Activated T-helper 17 cell treated with anti-CD3 and anti-CD28 coated beads, Interleukin-2, amount 50 U/mL, for 72 hours (primary cell): ENCODE measurements around the gene MDN1. TPM values are rescaled to one million over a fixed set of nuclear protein-coding genes. Genes with fewer than 3 reads are reported as not detected.

Experiments used
- ATAC-seq: fragments of 150-1000 bp; cut with Tn5 transposase; replicated peaks from 2 replicates; pipeline ENCODE4 v1.10.0; 2021; ENCODE audit warnings: mild to moderate bottlenecking, moderate library complexity
- H3K27ac Mint-ChIP-seq: one replicate; pipeline ENCODE4 v1.8.0; 2022; ENCODE audit warnings: mixed read lengths
- H3K27me3 Mint-ChIP-seq: one replicate; pipeline ENCODE4 v1.8.0; 2022; ENCODE audit warnings: mixed read lengths
- H3K36me3 Mint-ChIP-seq: one replicate; pipeline ENCODE4 v1.8.0; 2022; ENCODE audit warnings: low read depth, mild to moderate bottlenecking, mixed read lengths
- H3K4me1 Mint-ChIP-seq: one replicate; pipeline ENCODE4 v1.8.0; 2022; ENCODE audit warnings: mixed read lengths
- H3K4me3 Mint-ChIP-seq: one replicate; pipeline ENCODE4 v1.8.0; 2022; ENCODE audit warnings: mild to moderate bottlenecking, mixed read lengths
- H3K9me3 Mint-ChIP-seq: one replicate; pipeline ENCODE4 v1.8.0; 2022; ENCODE audit warnings: mixed read lengths
- total RNA-seq, 2 donors: library from RNA; stranded (reverse); gene quantifications; one replicate each; pipeline ENCODE4 v1.2.3, GENCODE V29; 2022

The MDN1 gene
- total RNA-seq, 2 donors from 2014 or later = 54.0 to 66.6 TPM

DNA sequence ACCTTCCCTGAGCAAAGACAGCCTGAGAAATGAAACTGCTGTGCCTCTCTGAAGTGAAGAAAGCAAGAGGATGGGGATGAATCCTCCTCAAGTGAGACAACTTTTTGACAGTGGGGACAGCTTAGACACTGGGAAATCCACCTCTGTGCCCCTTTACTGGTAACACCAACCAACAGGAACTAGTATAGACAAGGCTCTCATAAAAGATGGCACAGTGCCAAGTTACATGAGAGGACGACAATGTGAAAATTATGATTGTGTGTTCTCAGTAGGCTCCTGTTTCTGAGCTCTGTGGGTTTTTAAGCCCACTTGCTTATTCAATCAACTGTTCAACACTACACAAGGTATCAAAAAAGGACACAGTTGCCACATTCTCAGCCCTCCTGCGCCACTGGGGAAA lies 139.4 kb downstream of the MDN1 start:
- Mint-ChIP-seq H3K36me3 (peaks cover 99% of the 10 kb centered on the region), H3K4me1 (no peaks in the 10 kb centered on the region), H3K27ac (no peak overlapping the region), H3K9me3 (no peaks in the 10 kb centered on the region), H3K4me3 (no peak overlapping the region), H3K27me3 (no peaks in the 10 kb centered on the region)
- no peak for ATAC-seq

DNA sequence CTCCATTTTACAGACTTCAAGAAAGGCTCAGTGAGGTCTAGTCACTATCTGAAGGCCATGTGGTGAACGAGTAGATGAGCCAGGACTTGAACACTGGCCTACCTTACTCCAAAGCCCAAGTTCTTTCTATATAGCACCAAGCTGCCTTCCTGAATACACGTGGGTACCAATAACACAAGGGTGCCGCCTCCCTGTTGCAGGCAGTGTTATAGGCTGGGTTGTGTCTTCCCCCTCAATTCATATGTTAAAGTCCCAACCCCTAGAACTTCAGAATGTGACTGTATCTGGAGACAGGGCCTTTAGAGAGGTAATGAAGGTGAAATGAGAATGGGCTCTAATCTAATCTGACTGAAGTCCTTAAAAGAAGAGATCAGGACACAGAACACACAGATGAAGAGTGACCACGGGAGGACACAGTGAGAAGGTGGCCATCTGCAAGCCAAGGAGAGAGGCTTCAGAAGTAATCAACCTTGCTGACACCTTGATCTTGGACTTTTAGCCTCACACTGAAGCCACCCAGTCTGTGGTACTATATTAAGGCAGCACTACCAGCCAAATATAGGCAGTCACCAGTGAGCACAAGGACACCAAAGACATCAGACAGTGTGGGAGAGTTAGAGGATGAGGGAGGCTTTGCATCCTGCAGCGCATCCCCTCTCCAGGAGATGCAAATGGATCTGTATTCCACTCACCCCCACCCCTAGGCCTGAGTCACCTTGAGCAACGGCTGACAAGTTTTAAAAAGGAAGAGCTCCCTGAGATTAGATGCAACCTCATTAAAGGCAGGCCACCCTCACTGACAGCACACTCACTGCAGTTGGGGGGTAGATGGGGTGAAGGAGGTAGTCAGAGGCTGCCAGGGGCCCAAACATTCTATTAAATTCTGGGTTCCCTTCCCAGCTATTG lies 140.1 kb downstream of the MDN1 start:
- Mint-ChIP-seq H3K9me3 (no peaks in the 10 kb centered on the region), H3K36me3 (peaks cover 99% of the 10 kb centered on the region), H3K4me1 (no peaks in the 10 kb centered on the region), H3K4me3 (no peak overlapping the region), H3K27ac (no peak overlapping the region), H3K27me3 (no peaks in the 10 kb centered on the region)
- no peak for ATAC-seq

DNA sequence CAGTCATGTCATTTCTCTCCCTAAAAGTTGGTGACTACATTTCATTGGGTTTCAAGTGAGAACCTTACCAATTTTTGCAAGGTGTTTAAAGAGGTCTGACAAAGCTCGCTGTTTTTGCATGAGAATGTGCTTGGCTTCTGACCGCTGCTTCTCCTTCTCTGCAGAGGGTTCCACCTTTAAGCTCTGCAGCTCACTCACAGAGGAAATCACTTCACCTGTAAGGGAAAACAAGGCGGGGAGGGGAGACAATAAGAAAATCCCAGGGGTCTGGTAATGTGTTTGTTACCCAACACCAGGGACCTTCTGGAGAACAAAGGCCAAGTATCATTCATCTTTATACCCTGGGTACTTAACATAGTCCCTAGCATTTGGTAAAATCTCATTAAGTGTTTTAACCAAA lies 141.1 kb downstream of the MDN1 start:
- Mint-ChIP-seq H3K4me1 (no peaks in the 10 kb centered on the region), H3K27me3 (no peaks in the 10 kb centered on the region), H3K4me3 (no peak overlapping the region), H3K9me3 (no peaks in the 10 kb centered on the region), H3K36me3 (peaks cover 99% of the 10 kb centered on the region), H3K27ac (no peak overlapping the region)
- ATAC-seq = no peak

DNA sequence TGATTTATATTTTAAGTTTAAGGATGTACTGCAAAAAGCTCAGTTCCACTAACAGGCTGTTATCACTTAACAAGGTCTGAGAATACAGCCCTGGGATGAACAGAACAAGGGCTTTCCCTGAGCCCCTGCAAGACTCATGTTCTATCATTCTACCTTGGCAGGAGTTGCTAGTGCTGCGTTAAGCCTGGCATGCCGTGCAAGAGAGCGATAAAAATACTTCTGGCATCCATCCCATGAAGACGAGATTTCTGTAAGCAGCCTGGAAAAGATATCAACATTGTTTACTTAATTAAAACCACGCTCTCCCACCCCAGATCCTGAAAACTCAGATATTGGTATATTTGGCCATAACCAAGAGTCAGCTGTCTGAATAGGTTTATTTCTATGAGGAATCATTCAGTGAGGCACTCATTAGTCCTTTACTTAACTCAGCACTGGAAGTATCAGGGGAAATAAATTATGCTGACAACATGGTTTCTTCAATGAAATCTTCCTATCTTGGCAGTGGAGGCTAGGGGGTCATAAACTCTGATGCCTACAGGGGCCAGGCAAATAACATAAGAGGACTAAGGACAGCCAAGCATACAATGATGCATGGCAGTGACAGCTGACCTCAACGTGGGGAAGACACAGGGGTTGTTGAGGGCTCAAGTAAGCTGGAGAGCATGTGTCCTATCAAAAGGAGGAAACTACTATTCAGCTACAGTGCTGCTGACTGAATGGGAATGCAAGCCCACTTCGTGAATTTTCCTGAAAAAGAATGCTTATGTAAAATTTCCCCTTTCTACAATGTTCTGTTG lies 143.4 kb downstream of the MDN1 start:
- H3K4me3 Mint-ChIP-seq = no peak overlapping the region
- ATAC-seq = no peak
- no peaks in the 10 kb centered on the region for H3K4me1 Mint-ChIP-seq
- no peaks in the 10 kb centered on the region for H3K27me3 Mint-ChIP-seq
- H3K9me3 Mint-ChIP-seq = no peaks in the 10 kb centered on the region
- H3K27ac Mint-ChIP-seq = no peak overlapping the region
- H3K36me3 Mint-ChIP-seq = peaks cover 99% of the 10 kb centered on the region

DNA sequence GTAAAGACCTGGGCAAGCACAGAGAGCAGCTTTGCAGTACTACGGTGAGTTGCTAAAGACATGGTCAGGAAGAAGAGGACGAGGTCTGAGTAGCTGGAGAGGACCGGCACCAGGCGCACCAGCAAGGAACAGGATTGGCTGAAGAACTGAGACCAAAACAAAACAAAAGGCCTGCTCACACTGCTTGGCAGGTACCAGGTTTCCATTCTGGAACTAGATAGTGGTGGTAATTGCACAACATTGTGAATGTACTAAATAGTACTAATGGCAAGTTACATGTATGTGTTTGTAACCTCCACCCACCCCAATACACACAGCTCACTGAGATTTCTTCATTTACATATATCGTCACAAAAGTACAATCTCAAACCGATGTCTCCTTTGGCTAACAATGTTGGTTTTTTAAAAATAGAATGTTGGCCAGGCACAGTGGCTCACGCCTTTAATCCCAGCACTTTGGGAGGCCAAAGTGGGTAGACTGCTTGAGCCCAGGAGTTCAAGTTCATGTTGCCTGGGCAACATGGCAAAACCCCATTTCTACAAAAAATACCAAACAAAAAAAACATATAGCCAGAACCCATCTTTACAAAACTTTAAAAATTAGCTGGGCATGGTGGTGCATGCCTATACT lies 148.5 kb downstream of the MDN1 start:
- H3K36me3 Mint-ChIP-seq = peaks cover 100% of the 10 kb centered on the region
- no peaks in the 10 kb centered on the region for H3K9me3 Mint-ChIP-seq
- ATAC-seq = no peak
- H3K27ac Mint-ChIP-seq = no peak overlapping the region
- H3K4me1 Mint-ChIP-seq = no peaks in the 10 kb centered on the region
- H3K4me3 Mint-ChIP-seq = no peak overlapping the region
- H3K27me3 Mint-ChIP-seq = no peaks in the 10 kb centered on the region

DNA sequence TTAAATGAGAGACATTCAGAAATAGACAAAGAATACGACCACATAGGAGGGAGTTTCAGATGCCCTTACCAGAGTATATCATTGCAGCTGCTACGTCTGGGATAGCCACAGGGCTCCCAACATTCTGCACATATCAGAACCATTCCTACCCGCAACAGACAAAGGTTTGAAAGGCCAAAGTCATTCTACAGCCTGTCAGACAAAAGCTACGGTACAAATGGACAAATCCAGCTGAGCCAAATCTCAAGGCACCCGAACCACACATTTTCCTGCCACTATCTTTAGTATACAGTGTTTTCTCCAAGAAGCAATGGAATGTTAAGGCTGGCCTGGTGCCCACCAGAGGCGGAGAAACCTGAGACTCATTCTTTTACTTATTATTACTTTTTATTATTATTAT lies 150.6 kb downstream of the MDN1 start:
- no peak overlapping the region for H3K27ac Mint-ChIP-seq
- no peaks in the 10 kb centered on the region for H3K27me3 Mint-ChIP-seq
- no peak overlapping the region for H3K4me3 Mint-ChIP-seq
- peaks cover 98% of the 10 kb centered on the region for H3K36me3 Mint-ChIP-seq
- no peaks in the 10 kb centered on the region for H3K4me1 Mint-ChIP-seq
- H3K9me3 Mint-ChIP-seq = no peaks in the 10 kb centered on the region
- ATAC-seq = no peak

DNA sequence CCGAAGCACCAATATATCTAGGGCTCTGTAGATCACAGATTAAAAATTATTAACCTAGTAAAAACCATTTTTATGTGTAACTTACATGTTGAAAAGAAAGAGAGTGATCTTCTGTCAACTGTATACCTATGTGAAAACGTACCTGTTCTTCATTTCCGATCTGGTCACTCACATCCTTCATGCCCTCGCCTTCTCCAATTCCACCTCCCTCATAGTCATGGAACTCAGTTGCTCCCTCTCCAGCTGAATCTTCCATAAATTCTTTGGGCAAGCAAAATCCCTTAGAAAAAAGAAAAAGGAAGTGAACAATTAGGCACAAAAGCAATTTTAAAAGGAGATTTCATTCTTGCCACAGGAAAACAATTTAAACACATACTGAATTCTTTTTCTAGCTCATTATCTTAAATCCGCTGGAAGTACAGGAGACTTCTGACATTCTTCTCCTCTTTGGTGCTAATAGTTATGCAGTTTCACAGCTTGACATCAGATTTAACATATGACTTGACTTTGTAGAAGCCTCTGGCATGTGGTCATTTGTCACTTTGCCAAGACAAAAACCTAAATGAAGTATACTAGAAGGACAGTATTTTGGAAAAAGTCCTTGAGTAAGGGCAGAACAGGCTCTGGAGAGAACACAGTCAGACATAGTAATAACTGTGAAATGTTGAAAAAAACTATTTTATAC lies 151.6 kb downstream of the MDN1 start:
- H3K27ac Mint-ChIP-seq = no peak overlapping the region
- no peak for ATAC-seq
- H3K4me3 Mint-ChIP-seq = no peak overlapping the region
- no peaks in the 10 kb centered on the region for H3K4me1 Mint-ChIP-seq
- H3K27me3 Mint-ChIP-seq = no peaks in the 10 kb centered on the region
- H3K36me3 Mint-ChIP-seq = peaks cover 98% of the 10 kb centered on the region
- no peaks in the 10 kb centered on the region for H3K9me3 Mint-ChIP-seq

DNA sequence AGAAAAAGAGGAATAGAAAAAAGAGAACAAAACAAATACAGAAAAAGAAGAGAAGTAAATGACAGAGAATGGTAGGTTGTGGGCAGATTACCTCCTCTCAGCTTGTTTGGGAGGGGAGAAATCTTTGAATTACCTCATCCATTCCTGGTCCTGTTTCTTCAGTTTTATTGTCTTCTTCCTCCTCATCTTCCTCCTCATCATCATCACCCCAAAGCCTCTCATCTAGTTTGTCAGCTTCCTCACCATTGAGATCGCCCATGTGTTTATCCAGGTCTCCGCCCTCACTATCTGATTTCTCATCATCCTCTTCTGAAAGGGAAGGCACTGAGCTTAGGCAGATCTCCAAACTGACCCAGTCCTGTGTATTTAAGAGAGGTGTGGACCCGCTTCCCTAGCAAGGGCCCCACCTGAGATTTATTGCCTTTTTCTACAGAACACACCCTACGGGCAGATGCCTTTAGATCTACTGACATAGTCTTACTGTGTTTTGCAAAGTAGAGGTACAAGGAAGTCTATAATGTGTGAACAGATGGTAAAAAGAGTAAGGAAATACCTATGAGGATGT lies 156.9 kb downstream of the MDN1 start:
- peaks cover 95% of the 10 kb centered on the region for H3K36me3 Mint-ChIP-seq
- H3K27ac Mint-ChIP-seq = peak overlapping the region; percentile 38
- H3K4me3 Mint-ChIP-seq = no peak overlapping the region
- no peaks in the 10 kb centered on the region for H3K27me3 Mint-ChIP-seq
- H3K9me3 Mint-ChIP-seq = no peaks in the 10 kb centered on the region
- no peak for ATAC-seq
- H3K4me1 Mint-ChIP-seq = no peaks in the 10 kb centered on the region

DNA sequence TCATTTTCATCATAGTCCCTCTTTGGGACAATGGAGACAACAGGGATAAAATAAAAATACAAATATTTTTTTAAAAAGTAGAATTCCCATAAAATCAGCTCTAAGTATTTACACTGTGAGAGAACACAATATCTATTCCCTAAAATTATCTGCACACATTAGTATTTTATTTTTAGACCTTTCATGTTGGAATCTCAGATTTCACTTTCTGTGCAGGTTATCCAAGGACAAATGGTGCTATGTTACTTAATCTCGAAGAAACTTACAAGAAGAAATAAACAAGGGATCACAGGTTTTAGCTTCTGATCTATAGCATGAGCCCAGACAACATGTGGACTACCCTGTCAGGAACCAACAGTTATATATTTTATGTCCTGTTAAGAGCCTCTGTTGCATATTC lies 158.0 kb downstream of the MDN1 start:
- H3K27me3 Mint-ChIP-seq = no peaks in the 10 kb centered on the region
- no peak overlapping the region for H3K4me3 Mint-ChIP-seq
- no peaks in the 10 kb centered on the region for H3K9me3 Mint-ChIP-seq
- H3K4me1 Mint-ChIP-seq = no peaks in the 10 kb centered on the region
- H3K27ac Mint-ChIP-seq = peak overlapping the region; percentile 47
- ATAC-seq = no peak
- peaks cover 95% of the 10 kb centered on the region for H3K36me3 Mint-ChIP-seq

DNA sequence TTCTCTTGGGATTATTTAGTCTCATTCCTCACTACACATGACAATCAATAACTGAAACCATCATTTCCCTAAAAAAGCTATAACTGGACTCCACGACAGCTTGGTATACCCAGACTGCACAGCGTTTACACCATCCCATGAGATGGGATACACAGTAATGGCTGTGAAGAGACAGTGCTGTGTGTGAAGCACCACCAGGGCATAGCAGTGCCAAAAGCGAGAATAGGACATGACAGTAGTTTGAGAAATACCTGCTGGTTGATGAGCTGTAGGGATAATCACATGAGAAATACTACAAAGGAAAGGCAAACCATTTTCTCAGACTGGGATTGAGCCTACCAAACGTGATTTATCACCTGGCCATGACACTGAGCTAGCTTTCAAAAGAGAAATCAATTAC lies 158.6 kb downstream of the MDN1 start:
- Mint-ChIP-seq H3K27ac (no peak overlapping the region), H3K4me1 (no peaks in the 10 kb centered on the region), H3K9me3 (no peaks in the 10 kb centered on the region), H3K36me3 (peaks cover 95% of the 10 kb centered on the region), H3K27me3 (no peaks in the 10 kb centered on the region), H3K4me3 (no peak overlapping the region)
- no peak for ATAC-seq

DNA sequence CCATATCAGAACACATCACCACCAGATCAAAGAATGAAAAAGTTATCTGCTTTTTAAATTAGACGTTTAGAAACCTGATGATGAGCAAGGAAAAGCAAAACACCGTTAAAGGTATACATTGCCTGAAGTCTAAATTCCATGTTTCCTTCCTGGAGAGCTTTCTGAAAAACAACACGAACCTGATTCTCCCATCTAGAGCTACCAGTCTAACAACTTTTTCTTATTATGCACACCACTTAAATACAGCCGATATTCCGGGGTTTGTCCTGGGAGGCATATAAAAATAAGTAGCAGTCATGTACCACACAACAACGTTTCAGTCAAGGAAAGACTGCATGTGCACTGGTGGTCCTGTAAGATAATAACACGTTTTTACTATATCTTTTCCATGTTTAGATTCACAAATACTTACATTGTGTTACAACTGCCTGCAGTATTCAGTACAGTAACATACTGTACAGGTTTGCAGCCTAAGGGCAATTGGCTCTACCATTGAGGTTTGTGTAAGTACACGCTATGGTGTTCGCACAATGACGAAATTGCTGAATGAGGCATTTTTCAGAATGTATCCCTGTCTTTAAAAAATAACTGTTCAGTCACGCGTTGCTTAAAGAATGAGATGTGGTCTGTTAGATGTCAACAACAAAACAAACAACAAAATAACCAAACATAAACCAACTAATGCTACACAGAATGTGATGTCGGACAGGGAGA lies 162.0 kb downstream of the MDN1 start:
- Mint-ChIP-seq H3K27me3 (no peaks in the 10 kb centered on the region), H3K4me1 (no peaks in the 10 kb centered on the region), H3K9me3 (no peaks in the 10 kb centered on the region), H3K27ac (no peak overlapping the region), H3K36me3 (peaks cover 96% of the 10 kb centered on the region), H3K4me3 (no peak overlapping the region)
- ATAC-seq = no peak

DNA sequence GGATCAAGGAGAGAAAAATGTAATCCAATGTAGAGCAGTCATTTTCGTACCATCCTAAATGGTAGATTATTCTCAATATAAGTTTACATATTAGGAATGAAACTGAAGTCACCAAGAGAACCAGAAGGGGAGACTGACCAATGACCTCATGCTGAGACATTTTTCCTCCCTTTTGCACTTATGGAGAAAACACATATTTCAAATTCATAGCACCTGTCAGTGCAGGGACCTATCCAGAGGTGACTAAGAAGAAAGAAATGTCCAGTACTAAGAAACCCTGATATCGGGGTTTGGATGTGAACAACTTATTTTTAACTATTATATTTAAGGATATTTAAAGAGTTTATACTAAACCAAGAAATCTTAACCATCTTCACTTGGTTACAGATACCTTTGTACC lies 164.5 kb downstream of the MDN1 start:
- H3K4me1 Mint-ChIP-seq = no peaks in the 10 kb centered on the region
- no peak overlapping the region for H3K27ac Mint-ChIP-seq
- ATAC-seq = no peak
- H3K9me3 Mint-ChIP-seq = no peaks in the 10 kb centered on the region
- H3K36me3 Mint-ChIP-seq = peaks cover 99% of the 10 kb centered on the region
- no peak overlapping the region for H3K4me3 Mint-ChIP-seq
- H3K27me3 Mint-ChIP-seq = no peaks in the 10 kb centered on the region

DNA sequence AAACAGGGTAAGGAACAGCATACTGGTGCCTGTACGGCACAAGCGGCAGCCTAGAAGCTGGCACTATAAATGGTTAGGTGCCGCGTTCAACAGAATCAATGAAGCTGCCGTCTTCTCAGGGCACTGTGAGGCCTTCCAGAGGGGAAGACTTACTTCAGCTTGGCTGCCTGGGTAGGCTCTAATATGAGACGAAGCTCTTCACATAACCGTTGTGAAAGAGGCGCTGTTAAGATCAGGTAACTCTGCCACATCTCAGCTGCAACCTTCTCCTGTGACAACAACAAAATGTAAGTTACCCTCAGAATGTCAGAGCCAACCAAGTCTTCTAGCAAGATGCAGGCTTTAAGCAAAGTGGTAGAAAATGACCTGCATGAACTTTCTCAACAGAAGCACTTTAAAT lies 169.0 kb downstream of the MDN1 start:
- no peak for ATAC-seq
- peaks cover 99% of the 10 kb centered on the region for H3K36me3 Mint-ChIP-seq
- H3K27ac Mint-ChIP-seq = no peak overlapping the region
- no peak overlapping the region for H3K4me3 Mint-ChIP-seq
- no peaks in the 10 kb centered on the region for H3K27me3 Mint-ChIP-seq
- H3K4me1 Mint-ChIP-seq = no peaks in the 10 kb centered on the region
- no peaks in the 10 kb centered on the region for H3K9me3 Mint-ChIP-seq
